ENCODE results near the gene ZNF586. TPM values are rescaled to one million over a fixed set of nuclear protein-coding genes. Genes with fewer than 3 reads are reported as not detected.

ZNF586 gene
- total RNA-seq: 46.6 TPM

GRCh38 chr19:57769345-57770131, at the start of gene ZNF586:
TSS of gene ZNF586 (plus strand) at chr19:57769676. CDS start at chr19:57769843, 167 bp downstream.

GRCh38 chr19:57746580-57747471, 22.6 kb upstream of the ZNF586 start, which contains the start of gene ZNF776:
TSS of gene ZNF776 (plus strand) at chr19:57746815. CDS start at chr19:57747059, 244 bp downstream.

GRCh38 chr19:57814505-57815246, 45.2 kb downstream of the ZNF586 start, which contains the start of gene ZNF552:
TSS of gene ZNF552 (minus strand) at chr19:57814913. CDS start at chr19:57814743, 170 bp downstream.

GRCh38 chr19:57830071-57830602, 60.7 kb downstream of the ZNF586 start, which contains the start of gene ZNF587B:
TSS of gene ZNF587B (plus strand) at chr19:57830299. CDS start at chr19:57830529, 230 bp downstream.

Other genes starting within 250 kb of the ZNF586 start
- 20.1 TPM for gene ZNF549, start 242.3 kb upstream of the ZNF586 start, total RNA-seq
- gene ZNF550, start 209.8 kb upstream of the ZNF586 start, total RNA-seq: 23.3 TPM
- 10.8 TPM for gene ZNF416, start 190.8 kb upstream of the ZNF586 start, total RNA-seq
- 28.7 TPM for gene ZIK1, start 185.5 kb upstream of the ZNF586 start, total RNA-seq
- gene ZNF530, start 169.8 kb upstream of the ZNF586 start, total RNA-seq: 7.1 TPM
- 65.3 TPM for gene ZNF134, start 155.4 kb upstream of the ZNF586 start, total RNA-seq
- 40.5 TPM for gene ZNF211, start 136.5 kb upstream of the ZNF586 start, total RNA-seq
- not detected for gene ZSCAN4, start 100.7 kb upstream of the ZNF586 start, total RNA-seq
- gene ZNF551, start 87.7 kb upstream of the ZNF586 start, total RNA-seq: 23.9 TPM
- gene ZNF154, start 60.5 kb upstream of the ZNF586 start, total RNA-seq: 33.0 TPM
- gene ZNF671, start 42.1 kb upstream of the ZNF586 start, total RNA-seq: 27.8 TPM
- 48.5 TPM for gene ZNF776, start 22.9 kb upstream of the ZNF586 start, total RNA-seq
- 10.1 TPM for gene ZNF552, start 45.2 kb downstream of the ZNF586 start, total RNA-seq
- 30.3 TPM for gene ZNF587B, start 60.6 kb downstream of the ZNF586 start, total RNA-seq
- gene ZNF587, start 80.2 kb downstream of the ZNF586 start, total RNA-seq: 65.3 TPM
- 32.8 TPM for gene ZNF814, start 119.4 kb downstream of the ZNF586 start, total RNA-seq
- 52.0 TPM for gene ZNF417, start 146.9 kb downstream of the ZNF586 start, total RNA-seq
- 31.7 TPM for gene ZNF418, start 165.7 kb downstream of the ZNF586 start, total RNA-seq
- 19.6 TPM for gene ZNF256, start 178.0 kb downstream of the ZNF586 start, total RNA-seq
- gene C19orf18, start 204.9 kb downstream of the ZNF586 start, total RNA-seq: 0.66 TPM
- gene ZNF606, start 233.1 kb downstream of the ZNF586 start, total RNA-seq: 101 TPM